ENCODE data around the gene ANKRD37.

The ANKRD37 gene

GRCh38 chr4:185411849-185412248 is 15.2 kb downstream of the ANKRD37 start:
- DNase-seq (ENCODE audit: extremely low spot score, insufficient read length, low read depth) (no peak), FAIRE-seq (no peak)

GRCh38 chr4:185412412-185412811 is 15.8 kb downstream of the ANKRD37 start:
- no peak for FAIRE-seq

GRCh38 chr4:185416955-185417354 is 20.3 kb downstream of the ANKRD37 start:
- DNase-seq (ENCODE audit: extremely low spot score, insufficient read length, low read depth) = no peak
- FAIRE-seq = no peak

More at GRCh38 chr4:185412412-185412811, 15.8 kb downstream of the ANKRD37 start:
- no peak for DNase-seq (ENCODE audit: extremely low spot score, insufficient read length, low read depth)

- FAIRE-seq (no peak), DNase-seq (ENCODE audit: extremely low spot score, insufficient read length, low read depth) (no peak)
Observed at GRCh38 chr4:185421366-185422124, 24.9 kb downstream of the ANKRD37 start.

GRCh38 chr4:185424905-185425646 is 28.4 kb downstream of the ANKRD37 start:
- peak; percentile 56 for FAIRE-seq
- DNase-seq (ENCODE audit: extremely low spot score, insufficient read length, low read depth) = no peak

GRCh38 chr4:185425647-185426352 is 29.2 kb downstream of the ANKRD37 start, which contains the start of gene UFSP2:
UFSP2 (minus strand) TSS chr4:185425964; CDS start chr4:185425868, 96 bp downstream.
- peak; percentile 94 for FAIRE-seq
- peak; percentile 80 for DNase-seq (ENCODE audit: extremely low spot score, insufficient read length, low read depth)

- DNase-seq (ENCODE audit: extremely low spot score, insufficient read length, low read depth) = no peak
- FAIRE-seq = no peak
Observed at GRCh38 chr4:185426960-185427688, 30.5 kb downstream of the ANKRD37 start.

- no peak for FAIRE-seq
- DNase-seq (ENCODE audit: extremely low spot score, insufficient read length, low read depth) = no peak
Observed at GRCh38 chr4:185429660-185430059, 33.0 kb downstream of the ANKRD37 start.

GRCh38 chr4:185435466-185435865 is 38.8 kb downstream of the ANKRD37 start:
- DNase-seq (ENCODE audit: extremely low spot score, insufficient read length, low read depth) (no peak), FAIRE-seq (no peak)

- DNase-seq (ENCODE audit: extremely low spot score, insufficient read length, low read depth) = no peak
- FAIRE-seq = no peak
Observed at GRCh38 chr4:185437809-185438208, 41.2 kb downstream of the ANKRD37 start.

- no peak for FAIRE-seq
Observed at GRCh38 chr4:185441479-185441878, 44.8 kb downstream of the ANKRD37 start.

GRCh38 chr4:185445209-185445608 is 48.6 kb downstream of the ANKRD37 start:
- DNase-seq (ENCODE audit: extremely low spot score, insufficient read length, low read depth) (no peak), FAIRE-seq (no peak)

More at GRCh38 chr4:185441479-185441878, 44.8 kb downstream of the ANKRD37 start:
- DNase-seq (ENCODE audit: extremely low spot score, insufficient read length, low read depth) = no peak
